ENCODE measurements around the gene ANKRD24.

GRCh38 chr19:4183967-4184717 lies 1.7 kb downstream of the ANKRD24 start:
- TF ChIP-seq CTCF (conservative IDR thresholded peaks at IDR 0.05; ENCODE audit: low read length): no peak
- TF ChIP-seq EZH2phosphoT487 (IDR thresholded peaks at IDR 0.05; ENCODE audit: borderline replicate concordance, low read depth, low read length): no peak

Data from OCI-LY7 (cell line).